CD4-positive, alpha-beta T cell treated with Interleukin-15 for 1 hour (primary cell): Measurements from ENCODE around the gene HPS1.
A peak's percentile ranks its signal among the peaks of the same experiment; 100 is the strongest.

Source experiments
- DNase-seq: peaks from one replicate; pipeline ENCODE4 v3.0.0-alpha.2; 2020

The HPS1 gene

GRCh38 chr10:98446661-98447221, at the start of gene HPS1:
Gene HPS1 (minus strand): TSS chr10:98446935. CDS start chr10:98443240, 3,695 bp downstream.
- peak; percentile 84 for DNase-seq

- no peak for DNase-seq
Measured at GRCh38 chr10:98492763-98493162, 46.0 kb upstream of the HPS1 start.

- DNase-seq = no peak
Measured at GRCh38 chr10:98489561-98490481, 43.1 kb upstream of the HPS1 start.

- DNase-seq = no peak
Measured at GRCh38 chr10:98488669-98489430, 42.1 kb upstream of the HPS1 start.

GRCh38 chr10:98487649-98488048, 40.9 kb upstream of the HPS1 start:
- DNase-seq = no peak

- DNase-seq = no peak
Measured at GRCh38 chr10:98486421-98486820, 39.7 kb upstream of the HPS1 start.

- no peak for DNase-seq
Measured at GRCh38 chr10:98485959-98486358, 39.2 kb upstream of the HPS1 start.

- no peak for DNase-seq
Measured at GRCh38 chr10:98483658-98484057, 36.9 kb upstream of the HPS1 start.

GRCh38 chr10:98482096-98482495, 35.4 kb upstream of the HPS1 start:
- no peak for DNase-seq

GRCh38 chr10:98481404-98481945, 34.7 kb upstream of the HPS1 start:
- no peak for DNase-seq

GRCh38 chr10:98478430-98479222, 31.9 kb upstream of the HPS1 start:
- no peak for DNase-seq

GRCh38 chr10:98477861-98478260, 31.1 kb upstream of the HPS1 start:
- DNase-seq = no peak

- DNase-seq = no peak
Measured at GRCh38 chr10:98474628-98475027, 27.9 kb upstream of the HPS1 start.

GRCh38 chr10:98472196-98472595, 25.5 kb upstream of the HPS1 start:
- no peak for DNase-seq

GRCh38 chr10:98470850-98471249, 24.1 kb upstream of the HPS1 start:
- no peak for DNase-seq

GRCh38 chr10:98469001-98469931, 22.5 kb upstream of the HPS1 start:
- DNase-seq = no peak

- DNase-seq = peak; percentile 77
Measured at GRCh38 chr10:98467506-98468318, 21.0 kb upstream of the HPS1 start.

- no peak for DNase-seq
Measured at GRCh38 chr10:98466861-98467505, 20.2 kb upstream of the HPS1 start.

GRCh38 chr10:98465866-98466265, 19.1 kb upstream of the HPS1 start:
- no peak for DNase-seq
